HepG2 (cell line): ENCODE data around the gene SPON1. TPM values are rescaled to one million over a fixed set of nuclear protein-coding genes. Genes with fewer than 3 reads are reported as not detected.

Source experiments
- ATAC-seq: fragments of 200-7000 bp; cut with Tn5 transposase; 3 replicates; pipeline ENCODE4 v1.9.1; 2020; ENCODE audit warnings: mild to moderate bottlenecking, moderate library complexity
- BruUV-seq: library from RNA; stranded (reverse); fragments of 400-500 nt; replicated peaks from 2 replicates; lab custom pipeline; 2021; lab: Mats Ljungman, UMichigan
- CTCF ChIA-PET: fragments of 300-600 bp; formaldehyde crosslinking; extraction: SDS; loops from one replicate; lab custom pipeline; 2021; ENCODE audit warnings: low total read pairs, inconsistent platforms, low intra/inter-chr PET ratio; lab: Yijun Ruan, JAX
- POLR2A ChIA-PET: fragments of 350-600 bp; sonication (Branson Sonifier 250); formaldehyde crosslinking; loops from one replicate; lab custom pipeline; 2020; ENCODE audit warnings: antibody characterized with exemption, inconsistent platforms; lab: Yijun Ruan, JAX
- DNase-seq: peaks from one replicate; pipeline ENCODE4 v3.0.0-alpha.2; 2015; ENCODE audit warnings: low spot score
- FAIRE-seq: peaks from 3 replicates; lab custom pipeline; 2011; peaks lifted over from hg19 to GRCh38; lab: Jason Lieb, UNC
- H2AFZ ChIP-seq: one replicate; pipeline ENCODE4 v1.6.1; 2011; ENCODE audit warnings: low read length, inconsistent platforms
- H3K27ac ChIP-seq: fragments of 300-600 bp; 3 replicates; pipeline ENCODE4 v1.8.0; 2011; ENCODE audit warnings: mixed run types, mild to moderate bottlenecking, mixed read lengths, low read length, inconsistent platforms; ENCODE audit not compliant: insufficient read depth; ENCODE audit errors: extremely low read length
- H3K27me3 ChIP-seq, 2 experiments: fragments of 200-600 bp in 1 of 2; 2 replicates in 1 of 2; 3 replicates in 1 of 2; pipeline versions ENCODE4 v1.6.0 to v1.8.0; 2011; ENCODE audit warnings: low read length in 2 of 2, mild to moderate bottlenecking in 2 of 2, moderate library complexity in 2 of 2, inconsistent platforms in 1 of 2; ENCODE audit not compliant: insufficient read depth in 2 of 2, control insufficient read depth in 1 of 2
- H3K36me3 ChIP-seq, 2 experiments: fragments of 200-600 bp in 1 of 2; replicated peaks in 1 of 2; 2 replicates in 1 of 2; 3 replicates in 1 of 2; pipeline versions ENCODE4 v1.5.1 to v1.8.0; 2011; ENCODE audit warnings: low read length in 2 of 2, inconsistent platforms in 1 of 2; ENCODE audit not compliant: insufficient read depth in 2 of 2, control insufficient read depth in 1 of 2
- H3K4me1 ChIP-seq: 2 replicates; pipeline ENCODE4 v1.5.1; 2012; ENCODE audit warnings: low read length, inconsistent platforms; ENCODE audit not compliant: insufficient read depth
- H3K4me2 ChIP-seq: 2 replicates; pipeline ENCODE4 v1.6.0; 2011; ENCODE audit warnings: low read depth, low read length, inconsistent platforms
- H3K4me3 ChIP-seq, 3 experiments: fragments of 200-600 bp in 1 of 3; sonication (generic), shearing (Covaris generic) in 1 of 3; replicated peaks in 1 of 3; 2 replicates each; pipeline ENCODE4 v1.5.1; 2011 to 2016; ENCODE audit warnings: low read length in 3 of 3, inconsistent platforms in 2 of 3, low read depth in 2 of 3, mild to moderate bottlenecking in 2 of 3, control low read depth in 1 of 3, mixed read lengths in 1 of 3; ENCODE audit not compliant: insufficient read depth in 1 of 3
- H3K79me2 ChIP-seq: one replicate; pipeline ENCODE4 v1.6.1; 2011; ENCODE audit warnings: low read length, inconsistent platforms; ENCODE audit not compliant: insufficient read depth
- H3K9ac ChIP-seq: 2 replicates; pipeline ENCODE4 v1.6.0; 2011; ENCODE audit warnings: mild to moderate bottlenecking, low read depth, low read length, inconsistent platforms; ENCODE audit not compliant: insufficient read depth
- H3K9me3 ChIP-seq: 2 replicates; pipeline ENCODE4 v1.5.1; 2012; ENCODE audit warnings: mild to moderate bottlenecking, low read length
- H4K20me1 ChIP-seq: 2 replicates; pipeline ENCODE4 v1.6.0; 2011; ENCODE audit warnings: inconsistent platforms, mild to moderate bottlenecking, low read length, moderate library complexity; ENCODE audit not compliant: insufficient read depth
- DMTF1 ChIP-seq: sonication (generic); formaldehyde crosslinking; IDR thresholded peaks from 2 replicates; pipeline ENCODE4 v1.4.0; 2020; ENCODE audit warnings: mild to moderate bottlenecking, missing genetic modification reagents
- IKZF1 ChIP-seq: fragments of 450-650 bp; IDR thresholded peaks from 2 replicates; pipeline ENCODE4 v1.7.1; 2016
- MAFF ChIP-seq: IDR thresholded peaks from 2 replicates; pipeline ENCODE4 v1.6.1; 2011; ENCODE audit warnings: low read depth, low read length, improper control_type of control experiment
- MAFK ChIP-seq, 2 experiments: IDR thresholded peaks in 1 of 2; conservative IDR thresholded peaks in 1 of 2; 2 replicates each; pipeline ENCODE4 v1.6.1; 2011; ENCODE audit warnings: improper control_type of control experiment in 2 of 2, low read length in 2 of 2
- NCOA2 ChIP-seq: sonication (generic); formaldehyde crosslinking; IDR thresholded peaks from 2 replicates; pipeline ENCODE4 v1.8.0; 2022; ENCODE audit warnings: inconsistent platforms
- SMAD3 ChIP-seq: sonication (generic); formaldehyde crosslinking; IDR thresholded peaks from 2 replicates; pipeline ENCODE4 v1.4.0; 2020; ENCODE audit warnings: missing genetic modification reagents
- ZNF263 ChIP-seq: sonication (generic); formaldehyde crosslinking; IDR thresholded peaks from 2 replicates; pipeline ENCODE4 v1.4.0; 2020; ENCODE audit warnings: missing genetic modification reagents
- ZNF430 ChIP-seq: sonication (generic); formaldehyde crosslinking; IDR thresholded peaks from 2 replicates; pipeline ENCODE4 v1.9.0; 2021; ENCODE audit warnings: mild to moderate bottlenecking, missing genetic modification reagents
- ZNF546 ChIP-seq: sonication (generic); formaldehyde crosslinking; conservative IDR thresholded peaks from 2 replicates; pipeline ENCODE4 v1.8.1; 2023; ENCODE audit warnings: mild to moderate bottlenecking, missing genetic modification reagents
- WGBS: methylation state at CpG from one replicate; pipeline ENCODE4 v1.1.6; 2017; ENCODE audit warnings: low lambda C conversion rate; 5-methylcytosine and 5-hydroxymethylcytosine counted together
- in situ Hi-C: cut with HindIII; loops from 2 replicates; pipeline ENCODE4 v1.10.0; 2017; ENCODE audit warnings: low pct_unique_long_range_greater_than_20kb; ENCODE audit not compliant: extremely low pct_ligation_motif_present
- intact Hi-C: fragments of 100-400 bp; cut with micrococcal nuclease; formaldehyde crosslinking; loops from one replicate; pipeline ENCODE4 v1.10.0; 2022; ENCODE audit not compliant: unreplicated experiment
- polyA plus RNA-seq, 8 experiments: library from polyadenylated mRNA; depleted of rRNA in 3 of 8; stranded (reverse) in 7 of 8; unstranded in 1 of 8; fragments of >200 nt; fragmentation: Illumina TruSeq in 4 of 8; extraction: Trizol in 4 of 8; gene quantifications; 2 replicates each; pipeline versions ENCODE4 v1.2.1 to v1.2.3, GENCODE V29; 2011 to 2016; ENCODE audit warnings: low read depth in 4 of 8, missing spikeins in 1 of 8, mixed read lengths in 1 of 8; ENCODE audit not compliant: insufficient read depth in 1 of 8
- total RNA-seq, 5 experiments: library from RNA; depleted of rRNA; stranded (reverse); fragments of >200 nt; fragmentation: Illumina TruSeq; extraction: Trizol; gene quantifications; 2 replicates each; pipeline ENCODE4 v1.2.3, GENCODE V29; 2016; ENCODE audit warnings: low read depth in 1 of 5

SPON1 gene
- total and polyA plus RNA-seq, 2 of the 13 experiments (the other 11 are each of a cell fraction or from before 2014, with no cell fraction given): not detected

GRCh38 chr11:13941775-13942174 is 20.7 kb upstream of the SPON1 start:
- H3K27ac ChIP-seq: no peak overlapping the region
- H3K36me3 ChIP-seq: no peaks in the 10 kb centered on the region
- H3K9me3 ChIP-seq: no peaks in the 10 kb centered on the region
- no TSS peak for BruUV-seq
- H2AFZ ChIP-seq: no peak overlapping the region
- no peaks in the 10 kb centered on the region for H3K4me1 ChIP-seq
- POLR2A ChIA-PET: no interaction called here
- CTCF ChIA-PET: no interaction called here
- 0% methylated on average over 1 of the region's 1 CpG for WGBS
- H3K79me2 ChIP-seq: no peaks in the 10 kb centered on the region
- no peak overlapping the region for H3K4me3 ChIP-seq
- TF ChIP-seq ZNF263 (CRISPR knock-in tag): no peak
- no peak for TF ChIP-seq SMAD3 (CRISPR knock-in tag)
- TF ChIP-seq DMTF1 (CRISPR knock-in tag): no peak
- TF ChIP-seq ZNF430 (CRISPR knock-in tag): no peak
- TF ChIP-seq MAFK (conservative IDR thresholded peaks at IDR 0.05 in 1 of 2, IDR thresholded peaks at IDR 0.05 in 1 of 2; ENCODE audit: low read length in 2 of 2): peak; percentile 56 to 66
- TF ChIP-seq IKZF1: no peak
- peak; percentile 42; the same call in 1 of the 2 replicates for TF ChIP-seq MAFF
- no peak for TF ChIP-seq ZNF546
- no peak for TF ChIP-seq NCOA2
- no peak overlapping the region for H3K9ac ChIP-seq
- no peak overlapping the region for H3K4me2 ChIP-seq
- DNase-seq: no peak
- no peak for ATAC-seq
- no peaks in the 10 kb centered on the region for H4K20me1 ChIP-seq
- intact Hi-C loops: no loop called here
- no peaks in the 10 kb centered on the region for H3K27me3 ChIP-seq
- FAIRE-seq: no peak
- in situ Hi-C loops: no loop called here
